Measurements from ENCODE around the gene CAMKMT.

- TF ChIP-seq CTCF (IDR thresholded peaks at IDR 0.05; ENCODE audit: low read length) = no peak
- TF ChIP-seq EZH2 (IDR thresholded peaks at IDR 0.05; ENCODE audit: borderline replicate concordance, low read length) = no peak
Measured at GRCh38 chr2:44547718-44548117, 186.0 kb downstream of the CAMKMT start.
